SK-N-SH (cell line): ENCODE data around the gene PDE4D. TPM values are rescaled to one million over a fixed set of nuclear protein-coding genes. Genes with fewer than 3 reads are reported as not detected.

Experiments used
- CTCF ChIA-PET: fragments of 300-600, 350-600 bp; formaldehyde crosslinking; extraction: SDS; loops from one replicate; lab custom pipeline; 2021; lab: Yijun Ruan, JAX
- POLR2A ChIA-PET: fragments of 350-600 bp; sonication (Branson Sonifier 250); formaldehyde crosslinking; extraction: SDS; loops from one replicate; lab custom pipeline; 2020; ENCODE audit warnings: antibody characterized with exemption, inconsistent platforms; lab: Yijun Ruan, JAX
- DNase-seq: peaks from one replicate; pipeline ENCODE4 v3.0.0; 2012
- H2AFZ ChIP-seq: fragments of 200-600 bp; sonication (generic); 2 replicates; pipeline ENCODE4 v1.8.1; 2016; ENCODE audit warnings: antibody characterized with exemption, mild to moderate bottlenecking, low read depth
- H3F3A ChIP-seq: fragments of 200-600 bp; sonication (generic); replicated peaks from 2 replicates; pipeline ENCODE3; 2016; ENCODE audit warnings: antibody characterized with exemption, mild to moderate bottlenecking; ENCODE audit not compliant: insufficient read depth
- H3K27ac ChIP-seq, 2 experiments: fragments of 200-500 bp in 1 of 2; fragments of 200-600 bp in 1 of 2; sonication (Bioruptor generic) in 1 of 2; sonication (generic), shearing (Covaris generic) in 1 of 2; 2 replicates each; pipeline versions ENCODE4 v1.5.1 to v1.6.1; 2014 to 2016; ENCODE audit warnings: low read depth in 2 of 2, inconsistent platforms in 1 of 2, low read length in 1 of 2, mild to moderate bottlenecking in 1 of 2, mixed read lengths in 1 of 2
- H3K27me3 ChIP-seq: fragments of 200-600 bp; sonication (generic), shearing (Covaris generic); 2 replicates; pipeline ENCODE4 v1.6.1; 2016; ENCODE audit warnings: mixed run types; ENCODE audit not compliant: insufficient read depth
- H3K36me3 ChIP-seq, 2 experiments: fragments of 200-500 bp in 1 of 2; fragments of 200-600 bp in 1 of 2; sonication (Bioruptor generic) in 1 of 2; sonication (generic) in 1 of 2; replicated peaks in 1 of 2; 2 replicates each; pipeline versions ENCODE3 to v1.5.1; 2014 to 2016; ENCODE audit warnings: low read length in 1 of 2, mild to moderate bottlenecking in 1 of 2; ENCODE audit not compliant: insufficient read depth in 2 of 2, control insufficient read depth in 1 of 2
- H3K4me1 ChIP-seq, 2 experiments: fragments of 200-500 bp in 1 of 2; fragments of 200-600 bp in 1 of 2; sonication (Bioruptor generic) in 1 of 2; sonication (generic), shearing (Covaris generic) in 1 of 2; 2 replicates each; pipeline versions ENCODE4 v1.5.1 to v1.6.1; 2014 to 2016; ENCODE audit warnings: low read depth in 1 of 2, low read length in 1 of 2, mixed run types in 1 of 2; ENCODE audit not compliant: insufficient read depth in 2 of 2, control insufficient read depth in 1 of 2
- H3K4me2 ChIP-seq: fragments of 200-600 bp; sonication (generic), shearing (Covaris generic); 2 replicates; pipeline ENCODE4 v1.6.1; 2017; ENCODE audit warnings: mixed run types
- H3K4me3 ChIP-seq, 2 experiments: fragments of 200-500 bp in 1 of 2; fragments of 200-600 bp in 1 of 2; sonication (Bioruptor generic) in 1 of 2; sonication (generic), shearing (Covaris generic) in 1 of 2; 2 replicates each; pipeline versions ENCODE4 v1.5.1 to v1.8.1; 2014 to 2016; ENCODE audit warnings: low read depth in 2 of 2, inconsistent platforms in 1 of 2, low read length in 1 of 2, mild to moderate bottlenecking in 1 of 2, mixed read lengths in 1 of 2, moderate library complexity in 1 of 2
- H3K79me2 ChIP-seq: fragments of 200-600 bp; sonication (generic); 2 replicates; pipeline ENCODE4 v1.8.1; 2017; ENCODE audit warnings: mild to moderate bottlenecking; ENCODE audit not compliant: insufficient read depth
- H3K9ac ChIP-seq: fragments of 200-600 bp; sonication (generic); 2 replicates; pipeline ENCODE4 v1.6.1; 2017; ENCODE audit warnings: mixed run types
- H3K9me2 ChIP-seq: fragments of 200-600 bp; sonication (generic); 2 replicates; pipeline ENCODE4 v1.6.1; 2017; ENCODE audit warnings: mixed run types
- H3K9me3 ChIP-seq: fragments of 200-600 bp; sonication (generic); 2 replicates; pipeline ENCODE4 v1.6.1; 2017; ENCODE audit warnings: mixed run types, mild to moderate bottlenecking, moderate library complexity
- H4K20me1 ChIP-seq: fragments of 200-600 bp; sonication (generic); 2 replicates; pipeline ENCODE4 v1.6.1; 2017; ENCODE audit warnings: mild to moderate bottlenecking, mixed run types; ENCODE audit not compliant: insufficient read depth
- CHD2 ChIP-seq: fragments of 150-350 bp; IDR thresholded peaks from 2 replicates; pipeline ENCODE4 v1.6.1; 2018; ENCODE audit warnings: low read length; ENCODE audit not compliant: partially characterized antibody
- ELF1 ChIP-seq: IDR thresholded peaks from 2 replicates; pipeline ENCODE4 v1.4.0; 2012
- EP300 ChIP-seq, 2 experiments: IDR thresholded peaks; 2 replicates each; pipeline versions ENCODE4 v1.4.0 to v1.6.1; 2012; ENCODE audit warnings: borderline replicate concordance in 1 of 2, low read depth in 1 of 2, low read length in 1 of 2
- EZH2phosphoT487 ChIP-seq: fragments of 200-600 bp; sonication (generic); IDR thresholded peaks from 2 replicates; pipeline ENCODE4 v1.6.1; 2017; ENCODE audit warnings: low read depth, mixed run types, mild to moderate bottlenecking, antibody characterized with exemption, moderate library complexity, borderline replicate concordance
- GATA2 ChIP-seq: sonication (generic); formaldehyde crosslinking; IDR thresholded peaks from 2 replicates; pipeline ENCODE4 v1.5.0; 2020; ENCODE audit warnings: mild to moderate bottlenecking, missing genetic modification reagents
- JUND ChIP-seq: IDR thresholded peaks from 2 replicates; pipeline ENCODE4 v1.4.0; 2012
- MXI1 ChIP-seq: IDR thresholded peaks from 2 replicates; pipeline ENCODE4 v1.6.1; 2012; ENCODE audit warnings: mild to moderate bottlenecking, low read depth, low read length, improper control_type of control experiment
- NFIC ChIP-seq: IDR thresholded peaks from 2 replicates; pipeline ENCODE4 v1.4.0; 2012; ENCODE audit warnings: borderline replicate concordance
- NRF1 ChIP-seq: IDR thresholded peaks from 2 replicates; pipeline ENCODE4 v1.6.1; 2012; ENCODE audit warnings: low read depth, mild to moderate bottlenecking, low read length
- POLR2AphosphoS5 ChIP-seq: IDR thresholded peaks from 2 replicates; pipeline ENCODE4 v1.6.1; 2012; ENCODE audit warnings: low read depth, low read length
- RAD21 ChIP-seq: IDR thresholded peaks from 2 replicates; pipeline ENCODE4 v1.6.1; 2012; ENCODE audit warnings: mild to moderate bottlenecking, low read length
- RCOR1 ChIP-seq: fragments of 150-350 bp; IDR thresholded peaks from 2 replicates; pipeline ENCODE4 v1.6.1; 2017; ENCODE audit warnings: antibody characterized with exemption, low read length
- RXRA ChIP-seq: IDR thresholded peaks from 2 replicates; pipeline ENCODE4 v1.4.0; 2012; ENCODE audit warnings: low read depth, mild to moderate bottlenecking, borderline replicate concordance
- SIN3A ChIP-seq: IDR thresholded peaks from 2 replicates; pipeline ENCODE4 v1.6.1; 2012; ENCODE audit warnings: low read depth, mild to moderate bottlenecking, low read length, moderate library complexity, borderline replicate concordance
- SMC3 ChIP-seq: IDR thresholded peaks from 2 replicates; pipeline ENCODE4 v1.6.1; 2012; ENCODE audit warnings: low read depth, low read length, improper control_type of control experiment
- TAF1 ChIP-seq: IDR thresholded peaks from 2 replicates; pipeline ENCODE4 v1.6.1; 2012; ENCODE audit warnings: low read depth, mild to moderate bottlenecking, low read length, moderate library complexity, borderline replicate concordance
- TCF12 ChIP-seq: IDR thresholded peaks from 2 replicates; pipeline ENCODE4 v1.4.0; 2012
- TEAD4 ChIP-seq: IDR thresholded peaks from 2 replicates; pipeline ENCODE4 v1.4.0; 2012; ENCODE audit warnings: mild to moderate bottlenecking, borderline replicate concordance; ENCODE audit not compliant: insufficient read depth
- WGBS: methylation state at CpG from one replicate; pipeline ENCODE4 v1.1.6; 2017; ENCODE audit warnings: low lambda C conversion rate; 5-methylcytosine and 5-hydroxymethylcytosine counted together
- polyA plus RNA-seq, 3 experiments: library from polyadenylated mRNA; depleted of rRNA; stranded (reverse); fragments of >200 nt; gene quantifications; 2 replicates each; pipeline ENCODE4 v1.2.3, GENCODE V29; 2012
- TF ChIP-seq, protein P1 (sequence below): IDR thresholded peaks from 2 replicates; pipeline ENCODE4 v1.6.1; 2012; ENCODE audit warnings: mild to moderate bottlenecking, low read depth, low read length, moderate library complexity
- TF ChIP-seq, protein P2 (sequence below): fragments of 150-350 bp; IDR thresholded peaks from 2 replicates; pipeline ENCODE4 v1.6.1; 2017; ENCODE audit warnings: antibody characterized with exemption, low read length, low read depth, borderline replicate concordance
- TF ChIP-seq, protein P3 (sequence below): IDR thresholded peaks from 2 replicates; pipeline ENCODE4 v1.4.0; 2012; ENCODE audit warnings: low read depth, borderline replicate concordance
- TF ChIP-seq, protein P4 (sequence below): IDR thresholded peaks from 2 replicates; pipeline ENCODE4 v1.4.0; 2012; ENCODE audit warnings: low read depth

The PDE4D gene
- polyA plus RNA-seq, 1 of the 3 experiments (the other 2 are of a cell fraction), result 2.4 TPM

DNA sequence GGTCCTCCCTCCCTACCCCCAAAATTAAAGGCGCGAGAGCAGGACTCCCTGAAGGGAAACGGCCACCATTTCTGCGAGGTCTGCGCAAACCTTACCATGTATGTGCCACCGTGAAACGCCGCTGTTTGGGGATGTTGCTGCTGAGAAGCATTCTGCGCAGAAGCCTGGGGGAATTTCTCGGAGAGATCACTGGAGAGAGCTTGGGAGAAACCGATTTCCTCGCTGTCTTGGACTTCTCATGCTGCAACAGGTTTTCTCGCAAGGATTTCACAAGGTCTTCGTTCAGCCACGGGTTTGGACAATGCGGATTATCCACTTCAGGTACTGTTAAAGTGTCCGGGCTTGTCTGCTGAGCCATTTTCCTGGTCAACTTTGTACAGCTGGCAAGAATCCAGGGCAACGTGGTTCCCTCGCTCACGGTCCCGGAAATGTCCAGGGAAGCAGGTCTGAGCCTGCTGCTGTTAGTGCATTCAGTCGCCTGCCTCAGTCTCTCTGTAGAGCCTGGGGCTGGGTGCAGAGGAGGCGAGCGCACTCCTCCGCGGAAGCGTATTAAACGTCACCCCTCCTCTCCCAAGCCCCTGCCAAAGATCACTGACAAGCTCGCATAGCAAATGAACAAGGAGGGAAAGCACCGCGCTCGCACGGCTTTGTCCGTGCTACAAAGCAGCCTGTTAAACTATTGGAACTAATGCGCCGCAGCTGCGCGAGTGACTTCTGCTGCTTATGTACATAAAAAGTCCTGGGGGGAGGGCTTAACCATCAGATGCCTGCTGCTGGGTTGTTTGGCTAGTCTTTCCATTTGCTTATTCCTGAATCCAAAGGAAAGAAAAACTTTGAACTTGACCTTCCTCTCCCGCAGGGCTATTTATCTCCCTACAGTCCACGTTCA is 125.1 kb downstream of the PDE4D start:
- Histone ChIP-seq H3K9me2 (no peaks in the 10 kb centered on the region), H3K4me1 (peaks cover 12% of the 10 kb centered on the region in 2 experiments; a peak in 3 of 4 replicates), H3K4me3 (peak overlapping the region; percentile 79 to 85), H3K27me3 (no peaks in the 10 kb centered on the region), H4K20me1 (no peaks in the 10 kb centered on the region), H3K36me3 (no peaks in the 10 kb centered on the region), H3F3A (peaks cover 14% of the 10 kb centered on the region), H3K27ac (peak overlapping the region; percentile 78 to 90), H2AFZ (peak overlapping the region; percentile 88), H3K79me2 (peaks cover 7% of the 10 kb centered on the region; the same call in 1 of the 2 replicates), H3K4me2 (peak overlapping the region; percentile 82), H3K9ac (peak overlapping the region; percentile 80), H3K9me3 (no peaks in the 10 kb centered on the region)
- CTCF ChIA-PET, result interaction anchor here (0.6 to 1.6 kb wide), 8 partner anchors 11 to 387 kb away, joined by 3 to 8 read pairs (median 3); no protein-coding TSS in a partner anchor
- under 1% methylated on average over 28 of the region's 40 CpGs for WGBS
- TF ChIP-seq EZH2phosphoT487 (no peak), CHD2 (peak; percentile 1), ELF1 (peak; percentile 38; the same call in 1 of the 2 replicates), GATA2 (CRISPR knock-in tag) (peak; percentile 10; the same call in 1 of the 2 replicates), NRF1 (peak; percentile 46; the same call in 1 of the 2 replicates), POLR2AphosphoS5 (0 out of 2 replicates have a peak, but pooled peaks have one; percentile 22), NFIC (peak; percentile 31), TAF1 (no peak; the same call in 1 of the 2 replicates), SMC3 (no peak), TEAD4 (0 out of 2 replicates have a peak, but pooled peaks have one; percentile 8), RAD21 (no peak), JUND (0 out of 2 replicates have a peak, but pooled peaks have one; percentile 3), MXI1 (peak; percentile 81), TCF12 (no peak; the same call in 1 of the 2 replicates), RCOR1 (no peak; the same call in 1 of the 2 replicates), EP300 (IDR thresholded peaks at IDR 0.05; ENCODE audit: borderline replicate concordance in 1 of 2, low read depth in 1 of 2, low read length in 1 of 2) (0 out of 4 replicates have a peak, but pooled peaks have one; percentile 7 to 20), RXRA (no peak), SIN3A (peak; percentile 47; the same call in 1 of the 2 replicates)
- TF ChIP-seq, protein P1, sequence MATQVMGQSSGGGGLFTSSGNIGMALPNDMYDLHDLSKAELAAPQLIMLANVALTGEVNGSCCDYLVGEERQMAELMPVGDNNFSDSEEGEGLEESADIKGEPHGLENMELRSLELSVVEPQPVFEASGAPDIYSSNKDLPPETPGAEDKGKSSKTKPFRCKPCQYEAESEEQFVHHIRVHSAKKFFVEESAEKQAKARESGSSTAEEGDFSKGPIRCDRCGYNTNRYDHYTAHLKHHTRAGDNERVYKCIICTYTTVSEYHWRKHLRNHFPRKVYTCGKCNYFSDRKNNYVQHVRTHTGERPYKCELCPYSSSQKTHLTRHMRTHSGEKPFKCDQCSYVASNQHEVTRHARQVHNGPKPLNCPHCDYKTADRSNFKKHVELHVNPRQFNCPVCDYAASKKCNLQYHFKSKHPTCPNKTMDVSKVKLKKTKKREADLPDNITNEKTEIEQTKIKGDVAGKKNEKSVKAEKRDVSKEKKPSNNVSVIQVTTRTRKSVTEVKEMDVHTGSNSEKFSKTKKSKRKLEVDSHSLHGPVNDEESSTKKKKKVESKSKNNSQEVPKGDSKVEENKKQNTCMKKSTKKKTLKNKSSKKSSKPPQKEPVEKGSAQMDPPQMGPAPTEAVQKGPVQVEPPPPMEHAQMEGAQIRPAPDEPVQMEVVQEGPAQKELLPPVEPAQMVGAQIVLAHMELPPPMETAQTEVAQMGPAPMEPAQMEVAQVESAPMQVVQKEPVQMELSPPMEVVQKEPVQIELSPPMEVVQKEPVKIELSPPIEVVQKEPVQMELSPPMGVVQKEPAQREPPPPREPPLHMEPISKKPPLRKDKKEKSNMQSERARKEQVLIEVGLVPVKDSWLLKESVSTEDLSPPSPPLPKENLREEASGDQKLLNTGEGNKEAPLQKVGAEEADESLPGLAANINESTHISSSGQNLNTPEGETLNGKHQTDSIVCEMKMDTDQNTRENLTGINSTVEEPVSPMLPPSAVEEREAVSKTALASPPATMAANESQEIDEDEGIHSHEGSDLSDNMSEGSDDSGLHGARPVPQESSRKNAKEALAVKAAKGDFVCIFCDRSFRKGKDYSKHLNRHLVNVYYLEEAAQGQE, result no peak
- TF ChIP-seq, protein P2, sequence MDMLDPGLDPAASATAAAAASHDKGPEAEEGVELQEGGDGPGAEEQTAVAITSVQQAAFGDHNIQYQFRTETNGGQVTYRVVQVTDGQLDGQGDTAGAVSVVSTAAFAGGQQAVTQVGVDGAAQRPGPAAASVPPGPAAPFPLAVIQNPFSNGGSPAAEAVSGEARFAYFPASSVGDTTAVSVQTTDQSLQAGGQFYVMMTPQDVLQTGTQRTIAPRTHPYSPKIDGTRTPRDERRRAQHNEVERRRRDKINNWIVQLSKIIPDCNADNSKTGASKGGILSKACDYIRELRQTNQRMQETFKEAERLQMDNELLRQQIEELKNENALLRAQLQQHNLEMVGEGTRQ, result no peak
- TF ChIP-seq, protein P3, sequence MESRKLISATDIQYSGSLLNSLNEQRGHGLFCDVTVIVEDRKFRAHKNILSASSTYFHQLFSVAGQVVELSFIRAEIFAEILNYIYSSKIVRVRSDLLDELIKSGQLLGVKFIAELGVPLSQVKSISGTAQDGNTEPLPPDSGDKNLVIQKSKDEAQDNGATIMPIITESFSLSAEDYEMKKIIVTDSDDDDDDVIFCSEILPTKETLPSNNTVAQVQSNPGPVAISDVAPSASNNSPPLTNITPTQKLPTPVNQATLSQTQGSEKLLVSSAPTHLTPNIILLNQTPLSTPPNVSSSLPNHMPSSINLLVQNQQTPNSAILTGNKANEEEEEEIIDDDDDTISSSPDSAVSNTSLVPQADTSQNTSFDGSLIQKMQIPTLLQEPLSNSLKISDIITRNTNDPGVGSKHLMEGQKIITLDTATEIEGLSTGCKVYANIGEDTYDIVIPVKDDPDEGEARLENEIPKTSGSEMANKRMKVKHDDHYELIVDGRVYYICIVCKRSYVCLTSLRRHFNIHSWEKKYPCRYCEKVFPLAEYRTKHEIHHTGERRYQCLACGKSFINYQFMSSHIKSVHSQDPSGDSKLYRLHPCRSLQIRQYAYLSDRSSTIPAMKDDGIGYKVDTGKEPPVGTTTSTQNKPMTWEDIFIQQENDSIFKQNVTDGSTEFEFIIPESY, result no peak
- TF ChIP-seq, protein P4, sequence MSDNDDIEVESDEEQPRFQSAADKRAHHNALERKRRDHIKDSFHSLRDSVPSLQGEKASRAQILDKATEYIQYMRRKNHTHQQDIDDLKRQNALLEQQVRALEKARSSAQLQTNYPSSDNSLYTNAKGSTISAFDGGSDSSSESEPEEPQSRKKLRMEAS, result peak; percentile 79
- DNase-seq, result peak; percentile 41
- POLR2A ChIA-PET, result interaction anchor here (1.3 kb wide), 1 partner anchor 18 kb away, joined by 5 read pairs; no protein-coding TSS in a partner anchor
